K562 (cell line): ENCODE measurements around the gene ZNF547. TPM values are rescaled to one million over a fixed set of nuclear protein-coding genes. Genes with fewer than 3 reads are reported as not detected.

Experiments
- BMI1 ChIP-seq: fragments of 150-350 bp; IDR thresholded peaks from 2 replicates; pipeline ENCODE4 v1.6.1; 2014; ENCODE audit warnings: low read length
- CREB1 ChIP-seq, 2 experiments: sonication (generic) in 1 of 2; formaldehyde crosslinking in 1 of 2; IDR thresholded peaks; 2 replicates each; pipeline versions ENCODE4 v1.6.1 to v1.8.0; 2012 to 2022; ENCODE audit warnings: inconsistent platforms in 1 of 2, mild to moderate bottlenecking in 1 of 2, missing genetic modification reagents in 1 of 2, moderate library complexity in 1 of 2
- GATAD2B ChIP-seq: fragments of 450-650 bp; IDR thresholded peaks from 2 replicates; pipeline ENCODE4 v1.6.1; 2017; ENCODE audit warnings: mild to moderate bottlenecking, borderline replicate concordance
- KLF10 ChIP-seq: fragments of 250-450 bp; sonication (Bioruptor Pico); IDR thresholded peaks from 2 replicates; pipeline ENCODE4 v1.6.1; 2021; ENCODE audit warnings: matching md5 sums
- KLF16 ChIP-seq: IDR thresholded peaks from 2 replicates; pipeline ENCODE4 v1.6.1; 2016; ENCODE audit warnings: antibody characterized with exemption
- NFRKB ChIP-seq: fragments of 450-650 bp; IDR thresholded peaks from 2 replicates; pipeline ENCODE4 v1.6.1; 2016; ENCODE audit warnings: low read depth
- PPARD ChIP-seq: fragments of 250-450 bp; sonication (Bioruptor Pico); IDR thresholded peaks from 2 replicates; pipeline ENCODE4 v1.8.0; 2022; ENCODE audit warnings: inconsistent platforms, mild to moderate bottlenecking, moderate library complexity
- RHOXF2B ChIP-seq: fragments of 250-450 bp; sonication (Bioruptor Pico); conservative IDR thresholded peaks from 2 replicates; pipeline ENCODE4 v1.5.1; 2021
- STAT5A ChIP-seq: IDR thresholded peaks from 2 replicates; pipeline ENCODE4 v1.6.1; 2012; ENCODE audit warnings: low read length, inconsistent platforms, borderline replicate concordance
- YY1 ChIP-seq, 3 experiments: IDR thresholded peaks; 2 replicates each; pipeline ENCODE4 v1.6.1; 2011; ENCODE audit warnings: low read length in 2 of 3, mild to moderate bottlenecking in 2 of 3, moderate library complexity in 2 of 3, borderline replicate concordance in 1 of 3, control low read depth in 1 of 3, low read depth in 1 of 3; ENCODE audit not compliant: insufficient read depth in 3 of 3, insufficient replicate concordance in 2 of 3, control insufficient read depth in 1 of 3, insufficient read length in 1 of 3; ENCODE audit errors: extremely low read depth in 1 of 3
- ZNF408 ChIP-seq: fragments of 250-450 bp; sonication (Bioruptor Pico); IDR thresholded peaks from 2 replicates; pipeline ENCODE4 v1.4.0; 2020; ENCODE audit warnings: low read depth, mild to moderate bottlenecking, moderate library complexity
- polyA plus RNA-seq, 8 experiments: library from polyadenylated mRNA; depleted of rRNA in 4 of 8; stranded (reverse) in 5 of 8; unstranded in 3 of 8; fragments of >200 nt; fragmentation: Nextera tagmentation in 2 of 8; fragmentation: Illumina TruSeq in 1 of 8; extraction: Ambion mirVana in 2 of 8; extraction: Trizol in 1 of 8; gene quantifications; 2 replicates each; pipeline versions ENCODE4 v1.2.1 to v1.2.3, GENCODE V29; 2011 to 2014; ENCODE audit warnings: inconsistent platforms in 1 of 8, missing spikeins in 1 of 8
- total RNA-seq, 7 experiments: library from RNA; depleted of rRNA in 6 of 7; stranded (reverse); fragments of >200 nt in 6 of 7; fragmentation: Illumina TruSeq in 2 of 7; extraction: Trizol in 2 of 7; gene quantifications; 2 replicates each; pipeline versions ENCODE4 v1.2.1 to v1.2.3, GENCODE V29; 2011 to 2021; ENCODE audit warnings: low replicate concordance in 1 of 7
- TF ChIP-seq, protein P1 (sequence below): sonication (generic); formaldehyde crosslinking; IDR thresholded peaks from 2 replicates; pipeline ENCODE4 v1.8.0; 2022; ENCODE audit warnings: mild to moderate bottlenecking, missing genetic modification reagents
- TF ChIP-seq, protein P2 (sequence below), 2 experiments: fragments of 450-650 bp; IDR thresholded peaks; 2 replicates each; pipeline ENCODE4 v1.6.1; 2018; ENCODE audit warnings: mild to moderate bottlenecking in 2 of 2, low read depth in 1 of 2; ENCODE audit not compliant: partially characterized antibody in 2 of 2
- TF ChIP-seq, protein P3 (sequence below): sonication (generic); formaldehyde crosslinking; IDR thresholded peaks from 2 replicates; pipeline ENCODE4 v1.8.0; 2022; ENCODE audit warnings: mild to moderate bottlenecking, missing genetic modification reagents
- TF ChIP-seq, protein P4 (sequence below), 2 experiments: fragments of 450-650 bp; IDR thresholded peaks; 2 replicates each; pipeline ENCODE4 v1.6.1; 2016

ZNF547 gene
- total and polyA plus RNA-seq, 9 of the 15 experiments (the other 6 are each of a cell fraction or from before 2014, with no cell fraction given) = 0.03 to 0.96 (median 0.30) TPM

DNA sequence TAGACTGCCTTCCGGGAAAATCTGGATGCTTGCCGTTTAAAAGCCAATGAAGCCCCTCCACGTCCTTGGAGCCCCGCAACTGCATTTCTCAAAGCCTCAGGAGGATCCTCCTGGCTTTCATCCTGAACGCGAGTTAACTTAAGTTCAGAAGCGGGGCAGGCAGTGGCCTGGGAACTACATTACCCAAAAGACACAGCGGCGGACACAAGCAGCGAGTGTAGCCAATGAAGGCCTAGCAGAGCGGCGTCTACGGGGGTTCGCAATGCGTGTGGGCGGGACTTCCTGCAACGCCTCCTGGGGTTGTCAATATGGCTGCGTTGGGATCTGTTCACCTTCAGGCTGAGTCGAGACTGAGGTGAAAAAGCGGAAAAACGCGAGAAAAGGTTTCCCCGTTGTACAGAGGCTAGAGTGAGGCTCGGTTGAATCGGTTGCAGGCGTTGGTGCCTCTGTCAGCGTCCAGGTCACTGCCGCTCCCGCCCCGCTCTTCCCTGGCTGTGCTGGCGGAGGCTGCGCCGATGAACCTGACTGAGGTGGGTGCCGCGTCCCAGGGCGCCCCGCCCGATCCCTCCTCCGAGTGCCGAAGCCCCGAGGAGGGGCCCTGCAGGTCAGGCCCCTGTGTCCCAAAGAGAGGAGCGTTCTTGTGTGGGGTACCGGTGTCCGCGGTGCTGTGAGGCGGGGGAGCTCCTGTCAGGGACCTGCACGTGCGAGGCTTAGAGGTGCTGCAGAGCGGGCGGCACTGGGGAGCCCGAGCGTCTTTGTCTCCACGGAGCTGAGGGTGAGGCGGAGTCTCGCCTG is 47.7 kb downstream of the ZNF547 start, which contains the start of gene ZNF17 (continued):
- TF ChIP-seq, protein P1, sequence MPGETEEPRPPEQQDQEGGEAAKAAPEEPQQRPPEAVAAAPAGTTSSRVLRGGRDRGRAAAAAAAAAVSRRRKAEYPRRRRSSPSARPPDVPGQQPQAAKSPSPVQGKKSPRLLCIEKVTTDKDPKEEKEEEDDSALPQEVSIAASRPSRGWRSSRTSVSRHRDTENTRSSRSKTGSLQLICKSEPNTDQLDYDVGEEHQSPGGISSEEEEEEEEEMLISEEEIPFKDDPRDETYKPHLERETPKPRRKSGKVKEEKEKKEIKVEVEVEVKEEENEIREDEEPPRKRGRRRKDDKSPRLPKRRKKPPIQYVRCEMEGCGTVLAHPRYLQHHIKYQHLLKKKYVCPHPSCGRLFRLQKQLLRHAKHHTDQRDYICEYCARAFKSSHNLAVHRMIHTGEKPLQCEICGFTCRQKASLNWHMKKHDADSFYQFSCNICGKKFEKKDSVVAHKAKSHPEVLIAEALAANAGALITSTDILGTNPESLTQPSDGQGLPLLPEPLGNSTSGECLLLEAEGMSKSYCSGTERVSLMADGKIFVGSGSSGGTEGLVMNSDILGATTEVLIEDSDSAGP (CRISPR knock-in tag) = no peak
- no peak for TF ChIP-seq KLF10 (CRISPR knock-in tag)
- TF ChIP-seq STAT5A = no peak
- TF ChIP-seq RHOXF2B (CRISPR knock-in tag) = no peak
- TF ChIP-seq, protein P2, sequence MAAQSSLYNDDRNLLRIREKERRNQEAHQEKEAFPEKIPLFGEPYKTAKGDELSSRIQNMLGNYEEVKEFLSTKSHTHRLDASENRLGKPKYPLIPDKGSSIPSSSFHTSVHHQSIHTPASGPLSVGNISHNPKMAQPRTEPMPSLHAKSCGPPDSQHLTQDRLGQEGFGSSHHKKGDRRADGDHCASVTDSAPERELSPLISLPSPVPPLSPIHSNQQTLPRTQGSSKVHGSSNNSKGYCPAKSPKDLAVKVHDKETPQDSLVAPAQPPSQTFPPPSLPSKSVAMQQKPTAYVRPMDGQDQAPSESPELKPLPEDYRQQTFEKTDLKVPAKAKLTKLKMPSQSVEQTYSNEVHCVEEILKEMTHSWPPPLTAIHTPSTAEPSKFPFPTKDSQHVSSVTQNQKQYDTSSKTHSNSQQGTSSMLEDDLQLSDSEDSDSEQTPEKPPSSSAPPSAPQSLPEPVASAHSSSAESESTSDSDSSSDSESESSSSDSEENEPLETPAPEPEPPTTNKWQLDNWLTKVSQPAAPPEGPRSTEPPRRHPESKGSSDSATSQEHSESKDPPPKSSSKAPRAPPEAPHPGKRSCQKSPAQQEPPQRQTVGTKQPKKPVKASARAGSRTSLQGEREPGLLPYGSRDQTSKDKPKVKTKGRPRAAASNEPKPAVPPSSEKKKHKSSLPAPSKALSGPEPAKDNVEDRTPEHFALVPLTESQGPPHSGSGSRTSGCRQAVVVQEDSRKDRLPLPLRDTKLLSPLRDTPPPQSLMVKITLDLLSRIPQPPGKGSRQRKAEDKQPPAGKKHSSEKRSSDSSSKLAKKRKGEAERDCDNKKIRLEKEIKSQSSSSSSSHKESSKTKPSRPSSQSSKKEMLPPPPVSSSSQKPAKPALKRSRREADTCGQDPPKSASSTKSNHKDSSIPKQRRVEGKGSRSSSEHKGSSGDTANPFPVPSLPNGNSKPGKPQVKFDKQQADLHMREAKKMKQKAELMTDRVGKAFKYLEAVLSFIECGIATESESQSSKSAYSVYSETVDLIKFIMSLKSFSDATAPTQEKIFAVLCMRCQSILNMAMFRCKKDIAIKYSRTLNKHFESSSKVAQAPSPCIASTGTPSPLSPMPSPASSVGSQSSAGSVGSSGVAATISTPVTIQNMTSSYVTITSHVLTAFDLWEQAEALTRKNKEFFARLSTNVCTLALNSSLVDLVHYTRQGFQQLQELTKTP (IDR thresholded peaks at IDR 0.05; ENCODE audit: low read depth in 1 of 2, partially characterized antibody in 2 of 2) = peak in 1 of 2 experiments; percentile 91
- TF ChIP-seq, protein P3, sequence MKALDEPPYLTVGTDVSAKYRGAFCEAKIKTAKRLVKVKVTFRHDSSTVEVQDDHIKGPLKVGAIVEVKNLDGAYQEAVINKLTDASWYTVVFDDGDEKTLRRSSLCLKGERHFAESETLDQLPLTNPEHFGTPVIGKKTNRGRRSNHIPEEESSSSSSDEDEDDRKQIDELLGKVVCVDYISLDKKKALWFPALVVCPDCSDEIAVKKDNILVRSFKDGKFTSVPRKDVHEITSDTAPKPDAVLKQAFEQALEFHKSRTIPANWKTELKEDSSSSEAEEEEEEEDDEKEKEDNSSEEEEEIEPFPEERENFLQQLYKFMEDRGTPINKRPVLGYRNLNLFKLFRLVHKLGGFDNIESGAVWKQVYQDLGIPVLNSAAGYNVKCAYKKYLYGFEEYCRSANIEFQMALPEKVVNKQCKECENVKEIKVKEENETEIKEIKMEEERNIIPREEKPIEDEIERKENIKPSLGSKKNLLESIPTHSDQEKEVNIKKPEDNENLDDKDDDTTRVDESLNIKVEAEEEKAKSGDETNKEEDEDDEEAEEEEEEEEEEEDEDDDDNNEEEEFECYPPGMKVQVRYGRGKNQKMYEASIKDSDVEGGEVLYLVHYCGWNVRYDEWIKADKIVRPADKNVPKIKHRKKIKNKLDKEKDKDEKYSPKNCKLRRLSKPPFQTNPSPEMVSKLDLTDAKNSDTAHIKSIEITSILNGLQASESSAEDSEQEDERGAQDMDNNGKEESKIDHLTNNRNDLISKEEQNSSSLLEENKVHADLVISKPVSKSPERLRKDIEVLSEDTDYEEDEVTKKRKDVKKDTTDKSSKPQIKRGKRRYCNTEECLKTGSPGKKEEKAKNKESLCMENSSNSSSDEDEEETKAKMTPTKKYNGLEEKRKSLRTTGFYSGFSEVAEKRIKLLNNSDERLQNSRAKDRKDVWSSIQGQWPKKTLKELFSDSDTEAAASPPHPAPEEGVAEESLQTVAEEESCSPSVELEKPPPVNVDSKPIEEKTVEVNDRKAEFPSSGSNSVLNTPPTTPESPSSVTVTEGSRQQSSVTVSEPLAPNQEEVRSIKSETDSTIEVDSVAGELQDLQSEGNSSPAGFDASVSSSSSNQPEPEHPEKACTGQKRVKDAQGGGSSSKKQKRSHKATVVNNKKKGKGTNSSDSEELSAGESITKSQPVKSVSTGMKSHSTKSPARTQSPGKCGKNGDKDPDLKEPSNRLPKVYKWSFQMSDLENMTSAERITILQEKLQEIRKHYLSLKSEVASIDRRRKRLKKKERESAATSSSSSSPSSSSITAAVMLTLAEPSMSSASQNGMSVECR (CRISPR knock-in tag) = peak; percentile 74
- TF ChIP-seq, protein P4, sequence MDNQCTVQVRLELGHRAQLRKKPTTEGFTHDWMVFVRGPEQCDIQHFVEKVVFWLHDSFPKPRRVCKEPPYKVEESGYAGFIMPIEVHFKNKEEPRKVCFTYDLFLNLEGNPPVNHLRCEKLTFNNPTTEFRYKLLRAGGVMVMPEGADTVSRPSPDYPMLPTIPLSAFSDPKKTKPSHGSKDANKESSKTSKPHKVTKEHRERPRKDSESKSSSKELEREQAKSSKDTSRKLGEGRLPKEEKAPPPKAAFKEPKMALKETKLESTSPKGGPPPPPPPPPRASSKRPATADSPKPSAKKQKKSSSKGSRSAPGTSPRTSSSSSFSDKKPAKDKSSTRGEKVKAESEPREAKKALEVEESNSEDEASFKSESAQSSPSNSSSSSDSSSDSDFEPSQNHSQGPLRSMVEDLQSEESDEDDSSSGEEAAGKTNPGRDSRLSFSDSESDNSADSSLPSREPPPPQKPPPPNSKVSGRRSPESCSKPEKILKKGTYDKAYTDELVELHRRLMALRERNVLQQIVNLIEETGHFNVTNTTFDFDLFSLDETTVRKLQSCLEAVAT (IDR thresholded peaks at IDR 0.05) = no peak
- no peak for TF ChIP-seq NFRKB
- TF ChIP-seq BMI1 = no peak
- TF ChIP-seq PPARD (CRISPR knock-in tag) = no peak
- peak; percentile 53 to 91 (median 83) for TF ChIP-seq YY1 (IDR thresholded peaks at IDR 0.05; ENCODE audit: borderline replicate concordance in 1 of 3, control insufficient read depth in 1 of 3, extremely low read depth in 1 of 3, insufficient read depth in 3 of 3, insufficient read length in 1 of 3, insufficient replicate concordance in 2 of 3, low read depth in 1 of 3, low read length in 2 of 3)
- peak; percentile 81 for TF ChIP-seq CREB1 (IDR thresholded peaks at IDR 0.05)
- peak; percentile 76 for TF ChIP-seq CREB1 (CRISPR knock-in tag; IDR thresholded peaks at IDR 0.05)
- TF ChIP-seq KLF16 = no peak
- no peak for TF ChIP-seq ZNF408 (CRISPR knock-in tag)
- no peak for TF ChIP-seq GATAD2B
